Measurements from ENCODE around the gene DDX17. TPM values are rescaled to one million over a fixed set of nuclear protein-coding genes. Genes with fewer than 3 reads are reported as not detected.

The DDX17 gene
- 260 TPM for polyA plus RNA-seq (2013, experiment 1 of 2)
- polyA plus RNA-seq (2013, experiment 2 of 2) = 263 TPM

- Histone ChIP-seq H2BK12ac (ENCODE audit: low read length) (no peak within 1 kb of the TSS), H3K18ac (ENCODE audit: low read length) (peak within 1 kb of the TSS; percentile 100), H4K8ac (ENCODE audit: low read depth, low read length) (peak within 1 kb of the TSS; percentile 100), H3K9ac (ENCODE audit: low read depth, low read length, poor library complexity) (peak within 1 kb of the TSS; percentile 100), H3K27me3 (ENCODE audit: control insufficient read depth in 3 of 3, insufficient read depth in 3 of 3, low read depth in 1 of 3, low read length in 3 of 3) (no peaks in the 10 kb centered on the region), H3K23ac (ENCODE audit: low read depth, low read length, poor library complexity) (peak within 1 kb of the TSS; percentile 99), H3K36me3 (replicated peaks in 1 of 2; ENCODE audit: control insufficient read depth in 2 of 2, insufficient read depth in 2 of 2, low read length in 2 of 2) (peaks cover 4 to 40% of the 10 kb centered on the region in 2 donors), H2AK5ac (ENCODE audit: low read depth, low read length) (peak within 1 kb of the TSS; percentile 100), H3K4me1 (ENCODE audit: control insufficient read depth in 2 of 2, insufficient read depth in 1 of 2, low read depth in 1 of 2, low read length in 2 of 2) (peaks cover 8 to 12% of the 10 kb centered on the region in 2 donors), H2BK120ac (ENCODE audit: low read depth, low read length) (peak within 1 kb of the TSS; percentile 99), H3K27ac (replicated peaks; ENCODE audit: low read length) (peak within 1 kb of the TSS; percentile 99), H3K14ac (ENCODE audit: low read length) (peak within 1 kb of the TSS; percentile 100), H3K4me2 (ENCODE audit: insufficient read depth, low read length, poor library complexity, severe bottlenecking) (peak within 1 kb of the TSS; percentile 65), H2AFZ (ENCODE audit: low read length) (peak within 1 kb of the TSS; percentile 91), H2BK15ac (ENCODE audit: low read length) (peak within 1 kb of the TSS; percentile 93), H2BK5ac (ENCODE audit: low read length) (peak within 1 kb of the TSS; percentile 100), H3K4me3 (ENCODE audit: low read length in 2 of 2) (peak within 1 kb of the TSS; percentile 95 to 96), H3K9me3 (replicated peaks in 1 of 2; ENCODE audit: control insufficient read depth in 2 of 2, insufficient read depth in 1 of 2, low read depth in 1 of 2, low read length in 2 of 2) (no peaks in the 10 kb centered on the region), H3K79me1 (ENCODE audit: low read depth, low read length) (peaks cover 3% of the 10 kb centered on the region), H4K91ac (ENCODE audit: low read depth, low read length, poor library complexity) (peak within 1 kb of the TSS; percentile 100), H3K4ac (ENCODE audit: low read length) (peak within 1 kb of the TSS; percentile 95)
- DNase-seq (ENCODE audit: low spot score) = peak; percentile 97
- WGBS, 2 donors (ENCODE audit: extremely low coverage in 2 of 2, insufficient read length in 2 of 2, insufficient replicate concordance in 1 of 2) = no CpG with 5 or more reads among the region's 83 CpGs
Measured at GRCh38 chr22:38506118-38506962, at the start of gene DDX17. DDX17 (minus strand) TSS chr22:38506311.

- H3K4me2 ChIP-seq (ENCODE audit: insufficient read depth, low read length, poor library complexity, severe bottlenecking) = no peak overlapping the region
- no peak overlapping the region for H2BK12ac ChIP-seq (ENCODE audit: low read length)
- H3K36me3 ChIP-seq (replicated peaks in 1 of 2; ENCODE audit: control insufficient read depth in 2 of 2, insufficient read depth in 2 of 2, low read length in 2 of 2) = no peaks in the 10 kb centered on the region
- H2BK15ac ChIP-seq (ENCODE audit: low read length) = no peak overlapping the region
- H4K91ac ChIP-seq (ENCODE audit: low read depth, low read length, poor library complexity) = no peak overlapping the region
- H2AFZ ChIP-seq (ENCODE audit: low read length) = no peak overlapping the region
- H3K14ac ChIP-seq (ENCODE audit: low read length) = no peak overlapping the region
- no peak overlapping the region for H3K4me3 ChIP-seq (ENCODE audit: low read length in 2 of 2)
- no peak overlapping the region for H2BK120ac ChIP-seq (ENCODE audit: low read depth, low read length)
- no peaks in the 10 kb centered on the region for H3K27me3 ChIP-seq (ENCODE audit: control insufficient read depth in 3 of 3, insufficient read depth in 3 of 3, low read depth in 1 of 3, low read length in 3 of 3)
- no peak overlapping the region for H3K4ac ChIP-seq (ENCODE audit: low read length)
- DNase-seq (ENCODE audit: low spot score) = no peak
- H2BK5ac ChIP-seq (ENCODE audit: low read length) = no peak overlapping the region
- H3K9me3 ChIP-seq (replicated peaks in 1 of 2; ENCODE audit: control insufficient read depth in 2 of 2, insufficient read depth in 1 of 2, low read depth in 1 of 2, low read length in 2 of 2) = no peaks in the 10 kb centered on the region
- H3K79me1 ChIP-seq (ENCODE audit: low read depth, low read length) = no peaks in the 10 kb centered on the region
- H4K8ac ChIP-seq (ENCODE audit: low read depth, low read length) = no peak overlapping the region
- H3K23ac ChIP-seq (ENCODE audit: low read depth, low read length, poor library complexity) = no peak overlapping the region
- H2AK5ac ChIP-seq (ENCODE audit: low read depth, low read length) = no peak overlapping the region
- WGBS, 2 donors (ENCODE audit: extremely low coverage in 2 of 2, insufficient read length in 2 of 2, insufficient replicate concordance in 1 of 2) = no CpG with 5 or more reads among the region's 3 CpGs
- no peak overlapping the region for H3K27ac ChIP-seq (replicated peaks; ENCODE audit: low read length)
- H3K9ac ChIP-seq (ENCODE audit: low read depth, low read length, poor library complexity) = no peak overlapping the region
- H3K18ac ChIP-seq (ENCODE audit: low read length) = no peak overlapping the region
- no peaks in the 10 kb centered on the region for H3K4me1 ChIP-seq (ENCODE audit: control insufficient read depth in 2 of 2, insufficient read depth in 1 of 2, low read depth in 1 of 2, low read length in 2 of 2)
Measured at GRCh38 chr22:38554281-38554680, 48.2 kb upstream of the DDX17 start.

DNA sequence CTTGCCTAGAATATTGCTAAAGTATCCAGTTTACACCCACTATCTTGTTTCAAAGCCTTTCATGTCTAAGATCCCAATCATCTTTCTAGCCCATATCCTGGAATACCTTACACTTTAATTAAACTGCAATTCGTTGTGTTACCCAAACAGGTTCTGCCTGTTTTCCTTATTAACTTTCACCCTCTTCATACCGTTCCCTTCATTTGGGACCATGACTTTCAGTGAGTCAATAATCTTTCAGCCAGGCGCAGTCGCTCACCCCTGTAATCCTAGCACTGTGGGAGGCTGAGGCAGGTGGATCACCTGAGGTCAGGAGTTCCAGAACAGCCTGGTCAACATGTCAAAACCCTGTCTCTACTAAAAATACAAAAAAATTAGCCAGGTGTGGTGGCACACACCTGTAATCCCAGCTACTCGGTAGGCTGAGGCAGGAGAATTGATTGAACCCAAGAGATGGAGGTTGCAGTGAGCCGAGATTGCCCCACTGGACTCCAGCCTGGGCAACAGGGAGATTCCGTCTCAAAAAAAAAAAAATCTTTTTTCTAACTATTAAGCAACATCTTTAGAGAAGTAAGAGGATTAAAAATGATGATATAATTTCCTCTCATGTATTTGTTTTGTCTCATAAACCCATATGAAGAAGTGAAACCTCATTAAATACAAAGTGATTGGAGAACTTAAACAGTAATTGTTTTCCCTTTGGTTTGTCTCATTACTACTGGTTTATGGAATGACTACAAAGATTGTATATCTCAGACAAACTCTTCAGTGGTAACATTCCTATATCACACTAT is 43.2 kb upstream of the DDX17 start:
- no peaks in the 10 kb centered on the region for H3K9me3 ChIP-seq (replicated peaks in 1 of 2; ENCODE audit: control insufficient read depth in 2 of 2, insufficient read depth in 1 of 2, low read depth in 1 of 2, low read length in 2 of 2)
- no peak overlapping the region for H2AFZ ChIP-seq (ENCODE audit: low read length)
- no peak overlapping the region for H2AK5ac ChIP-seq (ENCODE audit: low read depth, low read length)
- no peak overlapping the region for H3K4ac ChIP-seq (ENCODE audit: low read length)
- H4K91ac ChIP-seq (ENCODE audit: low read depth, low read length, poor library complexity) = no peak overlapping the region
- no peak overlapping the region for H3K18ac ChIP-seq (ENCODE audit: low read length)
- no peak overlapping the region for H3K4me3 ChIP-seq (ENCODE audit: low read length in 2 of 2)
- no peak overlapping the region for H3K27ac ChIP-seq (replicated peaks; ENCODE audit: low read length)
- H3K4me1 ChIP-seq (ENCODE audit: control insufficient read depth in 2 of 2, insufficient read depth in 1 of 2, low read depth in 1 of 2, low read length in 2 of 2) = no peaks in the 10 kb centered on the region
- no peak overlapping the region for H4K8ac ChIP-seq (ENCODE audit: low read depth, low read length)
- H2BK15ac ChIP-seq (ENCODE audit: low read length) = no peak overlapping the region
- no peak for DNase-seq (ENCODE audit: low spot score)
- H2BK120ac ChIP-seq (ENCODE audit: low read depth, low read length) = no peak overlapping the region
- H3K9ac ChIP-seq (ENCODE audit: low read depth, low read length, poor library complexity) = no peak overlapping the region
- no peaks in the 10 kb centered on the region for H3K79me1 ChIP-seq (ENCODE audit: low read depth, low read length)
- no peaks in the 10 kb centered on the region for H3K36me3 ChIP-seq (replicated peaks in 1 of 2; ENCODE audit: control insufficient read depth in 2 of 2, insufficient read depth in 2 of 2, low read length in 2 of 2)
- no peak overlapping the region for H3K23ac ChIP-seq (ENCODE audit: low read depth, low read length, poor library complexity)
- no peak overlapping the region for H2BK5ac ChIP-seq (ENCODE audit: low read length)
- H3K14ac ChIP-seq (ENCODE audit: low read length) = no peak overlapping the region
- H3K27me3 ChIP-seq (ENCODE audit: control insufficient read depth in 3 of 3, insufficient read depth in 3 of 3, low read depth in 1 of 3, low read length in 3 of 3) = no peaks in the 10 kb centered on the region
- H2BK12ac ChIP-seq (ENCODE audit: low read length) = no peak overlapping the region
- no CpG with 5 or more reads among the region's 7 CpGs for WGBS, 2 donors (ENCODE audit: extremely low coverage in 2 of 2, insufficient read length in 2 of 2, insufficient replicate concordance in 1 of 2)
- H3K4me2 ChIP-seq (ENCODE audit: insufficient read depth, low read length, poor library complexity, severe bottlenecking) = no peak overlapping the region

DNA sequence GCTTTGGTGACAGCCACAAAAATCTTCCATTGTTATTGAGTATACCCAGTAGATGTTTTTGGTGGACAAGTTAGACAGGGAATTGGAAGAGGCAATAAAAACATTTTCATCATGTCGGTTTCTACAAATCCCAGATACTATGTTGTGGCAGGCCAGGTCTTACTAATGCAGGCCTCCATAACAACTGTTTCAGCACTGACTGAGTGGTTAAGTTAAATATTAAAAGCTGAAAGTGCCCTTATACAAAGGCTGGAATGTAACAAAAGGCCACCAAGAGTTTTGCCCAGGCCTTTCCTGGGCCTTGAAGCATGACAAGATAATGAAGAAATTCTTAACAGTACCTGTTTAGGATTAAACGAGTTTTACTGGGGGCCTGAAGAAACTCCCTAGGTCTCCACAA is 34.6 kb upstream of the DDX17 start:
- H2BK5ac ChIP-seq (ENCODE audit: low read length) = no peak overlapping the region
- no peak overlapping the region for H3K23ac ChIP-seq (ENCODE audit: low read depth, low read length, poor library complexity)
- H3K4me1 ChIP-seq (ENCODE audit: control insufficient read depth in 2 of 2, insufficient read depth in 1 of 2, low read depth in 1 of 2, low read length in 2 of 2) = no peaks in the 10 kb centered on the region
- no peak overlapping the region for H2BK120ac ChIP-seq (ENCODE audit: low read depth, low read length)
- no peak overlapping the region for H2AK5ac ChIP-seq (ENCODE audit: low read depth, low read length)
- WGBS, 2 donors (ENCODE audit: extremely low coverage in 2 of 2, insufficient read length in 2 of 2, insufficient replicate concordance in 1 of 2) = no CpG with 5 or more reads among the region's 2 CpGs
- H3K18ac ChIP-seq (ENCODE audit: low read length) = no peak overlapping the region
- H3K4ac ChIP-seq (ENCODE audit: low read length) = no peak overlapping the region
- no peaks in the 10 kb centered on the region for H3K27me3 ChIP-seq (ENCODE audit: control insufficient read depth in 3 of 3, insufficient read depth in 3 of 3, low read depth in 1 of 3, low read length in 3 of 3)
- H3K27ac ChIP-seq (replicated peaks; ENCODE audit: low read length) = no peak overlapping the region
- peaks cover 0 to 1% of the 10 kb centered on the region in 2 donors for H3K9me3 ChIP-seq (replicated peaks in 1 of 2; ENCODE audit: control insufficient read depth in 2 of 2, insufficient read depth in 1 of 2, low read depth in 1 of 2, low read length in 2 of 2)
- no peak overlapping the region for H3K4me2 ChIP-seq (ENCODE audit: insufficient read depth, low read length, poor library complexity, severe bottlenecking)
- no peak overlapping the region for H2BK12ac ChIP-seq (ENCODE audit: low read length)
- H3K36me3 ChIP-seq (replicated peaks in 1 of 2; ENCODE audit: control insufficient read depth in 2 of 2, insufficient read depth in 2 of 2, low read length in 2 of 2) = no peaks in the 10 kb centered on the region
- H3K14ac ChIP-seq (ENCODE audit: low read length) = no peak overlapping the region
- no peak overlapping the region for H2BK15ac ChIP-seq (ENCODE audit: low read length)
- H3K4me3 ChIP-seq (ENCODE audit: low read length in 2 of 2) = no peak overlapping the region
- H4K8ac ChIP-seq (ENCODE audit: low read depth, low read length) = no peak overlapping the region
- H3K79me1 ChIP-seq (ENCODE audit: low read depth, low read length) = no peaks in the 10 kb centered on the region
- DNase-seq (ENCODE audit: low spot score) = no peak
- no peak overlapping the region for H4K91ac ChIP-seq (ENCODE audit: low read depth, low read length, poor library complexity)
- no peak overlapping the region for H2AFZ ChIP-seq (ENCODE audit: low read length)
- no peak overlapping the region for H3K9ac ChIP-seq (ENCODE audit: low read depth, low read length, poor library complexity)

Data from neuronal stem cell (in vitro differentiated cells).